IPS DF 6.9 (cell line): ENCODE data around the gene CDH18.
"Not testable (repeated sequence)": the region's sequence is repeated elsewhere in the genome, so short reads cannot be mapped to it uniquely, and the experiment has no call there.

Experiments
- DNase-seq: peaks from one replicate; pipeline ENCODE4 v3.0.0-alpha.2; 2013; ENCODE audit warnings: low read depth, low spot score
- H3K27ac ChIP-seq: one replicate; pipeline ENCODE4 v1.5.1; 2013; ENCODE audit warnings: low read length, control low read depth
- H3K27me3 ChIP-seq: 2 replicates; pipeline ENCODE4 v1.6.1; 2013; ENCODE audit warnings: mild to moderate bottlenecking, low read length; ENCODE audit not compliant: control insufficient read depth, insufficient read depth
- H3K36me3 ChIP-seq: 2 replicates; pipeline ENCODE4 v1.6.1; 2013; ENCODE audit warnings: low read length; ENCODE audit not compliant: control insufficient read depth, insufficient read depth
- H3K4me1 ChIP-seq: 2 replicates; pipeline ENCODE4 v1.6.1; 2013; ENCODE audit warnings: low read length; ENCODE audit not compliant: control insufficient read depth, insufficient read depth
- H3K4me3 ChIP-seq: 2 replicates; pipeline ENCODE4 v1.5.1; 2013; ENCODE audit warnings: mild to moderate bottlenecking, low read length
- H3K9me3 ChIP-seq: 2 replicates; pipeline ENCODE4 v1.6.1; 2013; ENCODE audit warnings: low read length, inconsistent platforms; ENCODE audit not compliant: control insufficient read depth, insufficient read depth
- WGBS: extraction: QIAGEN DNeasy Blood & Tissue Kit; methylation state at CpG from one replicate; pipeline ENCODE4 v1.1.7; 2013; ENCODE audit warnings: mixed read lengths, missing lambda C conversion rate; ENCODE audit not compliant: insufficient read length, insufficient coverage; 5-methylcytosine and 5-hydroxymethylcytosine counted together

CDH18 gene

GRCh38 chr5:19806756-19807155 is 181.2 kb downstream of the CDH18 start:
- DNase-seq = no peak
- Histone ChIP-seq H3K27ac (no peak overlapping the region), H3K27me3 (no peaks in the 10 kb centered on the region), H3K36me3 (no peaks in the 10 kb centered on the region), H3K9me3 (no peaks in the 10 kb centered on the region), H3K4me3 (no peak overlapping the region), H3K4me1 (no peaks in the 10 kb centered on the region)
- WGBS = no CpG with 5 or more reads among the region's 1 CpG

- Histone ChIP-seq H3K9me3 (no peaks in the 10 kb centered on the region), H3K4me1 (no peaks in the 10 kb centered on the region), H3K36me3 (no peaks in the 10 kb centered on the region), H3K4me3 (no peak overlapping the region), H3K27me3 (no peaks in the 10 kb centered on the region), H3K27ac (no peak overlapping the region)
- no peak for DNase-seq
- WGBS = no CpG with 5 or more reads among the region's 6 CpGs
Measured at GRCh38 chr5:19802686-19803085, 185.3 kb downstream of the CDH18 start.

GRCh38 chr5:19795218-19795617 is 192.8 kb downstream of the CDH18 start:
- no peak overlapping the region for H3K27ac ChIP-seq
- no CpG with 5 or more reads among the region's 1 CpG for WGBS
- H3K4me1 ChIP-seq = no peaks in the 10 kb centered on the region
- no peaks in the 10 kb centered on the region for H3K9me3 ChIP-seq
- H3K36me3 ChIP-seq = no peaks in the 10 kb centered on the region; the same call in 1 of the 2 replicates
- H3K4me3 ChIP-seq = no peak overlapping the region
- DNase-seq = no peak
- H3K27me3 ChIP-seq = no peaks in the 10 kb centered on the region

- no peaks in the 10 kb centered on the region for H3K27me3 ChIP-seq
- no peaks in the 10 kb centered on the region for H3K4me1 ChIP-seq
- no peak overlapping the region for H3K4me3 ChIP-seq
- H3K36me3 ChIP-seq = no peaks in the 10 kb centered on the region; the same call in 1 of the 2 replicates
- no peak overlapping the region for H3K27ac ChIP-seq
- H3K9me3 ChIP-seq = no peaks in the 10 kb centered on the region
- WGBS = no CpG with 5 or more reads among the region's 5 CpGs
- DNase-seq = no peak
Measured at GRCh38 chr5:19790829-19791466, 197.1 kb downstream of the CDH18 start.

GRCh38 chr5:19782566-19782965 is 205.4 kb downstream of the CDH18 start:
- no peak overlapping the region for H3K4me3 ChIP-seq
- H3K4me1 ChIP-seq = no peaks in the 10 kb centered on the region
- no CpG with 5 or more reads among the region's 2 CpGs for WGBS
- H3K27me3 ChIP-seq = no peaks in the 10 kb centered on the region
- no peak overlapping the region for H3K27ac ChIP-seq
- DNase-seq = no peak
- no peaks in the 10 kb centered on the region for H3K36me3 ChIP-seq
- no peaks in the 10 kb centered on the region for H3K9me3 ChIP-seq

GRCh38 chr5:19777363-19777762 is 210.6 kb downstream of the CDH18 start:
- peaks cover 1% of the 10 kb centered on the region; the same call in 1 of the 2 replicates for H3K4me1 ChIP-seq
- no peak for DNase-seq
- H3K9me3 ChIP-seq = no peaks in the 10 kb centered on the region
- no peak overlapping the region for H3K4me3 ChIP-seq
- no peaks in the 10 kb centered on the region for H3K27me3 ChIP-seq
- no peak overlapping the region for H3K27ac ChIP-seq
- WGBS = no CpG with 5 or more reads among the region's 5 CpGs
- no peaks in the 10 kb centered on the region for H3K36me3 ChIP-seq

GRCh38 chr5:19776886-19777285 is 211.1 kb downstream of the CDH18 start:
- H3K4me3 ChIP-seq, H3K4me1 ChIP-seq, H3K36me3 ChIP-seq, H3K9me3 ChIP-seq, DNase-seq, H3K27me3 ChIP-seq, H3K27ac ChIP-seq: not testable (repeated sequence)
- WGBS = no CpG with 5 or more reads among the region's 5 CpGs

GRCh38 chr5:19771174-19771835 is 216.7 kb downstream of the CDH18 start:
- H3K27me3 ChIP-seq = no peaks in the 10 kb centered on the region
- no peak overlapping the region for H3K4me3 ChIP-seq
- H3K36me3 ChIP-seq = no peaks in the 10 kb centered on the region
- peaks cover 2% of the 10 kb centered on the region; the same call in 1 of the 2 replicates for H3K4me1 ChIP-seq
- no CpG with 5 or more reads among the region's 6 CpGs for WGBS
- no peaks in the 10 kb centered on the region for H3K9me3 ChIP-seq
- no peak for DNase-seq
- no peak overlapping the region for H3K27ac ChIP-seq

GRCh38 chr5:19770396-19770795 is 217.6 kb downstream of the CDH18 start:
- Histone ChIP-seq H3K27ac (no peak overlapping the region), H3K4me1 (peaks cover 2% of the 10 kb centered on the region; the same call in 1 of the 2 replicates), H3K27me3 (no peaks in the 10 kb centered on the region), H3K36me3 (no peaks in the 10 kb centered on the region), H3K4me3 (no peak overlapping the region), H3K9me3 (no peaks in the 10 kb centered on the region)
- no peak for DNase-seq

GRCh38 chr5:19767987-19768386 is 220.0 kb downstream of the CDH18 start:
- no peak overlapping the region for H3K4me3 ChIP-seq
- no peaks in the 10 kb centered on the region for H3K36me3 ChIP-seq
- H3K4me1 ChIP-seq = peaks cover 2% of the 10 kb centered on the region; the same call in 1 of the 2 replicates
- H3K27me3 ChIP-seq = no peaks in the 10 kb centered on the region
- H3K27ac ChIP-seq = no peak overlapping the region
- no peaks in the 10 kb centered on the region for H3K9me3 ChIP-seq
- WGBS = no CpG with 5 or more reads among the region's 1 CpG
- no peak for DNase-seq

- Histone ChIP-seq H3K4me1 (no peaks in the 10 kb centered on the region), H3K27ac (no peak overlapping the region), H3K9me3 (no peaks in the 10 kb centered on the region), H3K27me3 (no peaks in the 10 kb centered on the region), H3K36me3 (no peaks in the 10 kb centered on the region), H3K4me3 (no peak overlapping the region)
- DNase-seq = no peak
- WGBS = no CpG with 5 or more reads among the region's 2 CpGs
Measured at GRCh38 chr5:19753579-19753978, 234.4 kb downstream of the CDH18 start.
